ENCODE results near the gene RFC1.

DNA sequence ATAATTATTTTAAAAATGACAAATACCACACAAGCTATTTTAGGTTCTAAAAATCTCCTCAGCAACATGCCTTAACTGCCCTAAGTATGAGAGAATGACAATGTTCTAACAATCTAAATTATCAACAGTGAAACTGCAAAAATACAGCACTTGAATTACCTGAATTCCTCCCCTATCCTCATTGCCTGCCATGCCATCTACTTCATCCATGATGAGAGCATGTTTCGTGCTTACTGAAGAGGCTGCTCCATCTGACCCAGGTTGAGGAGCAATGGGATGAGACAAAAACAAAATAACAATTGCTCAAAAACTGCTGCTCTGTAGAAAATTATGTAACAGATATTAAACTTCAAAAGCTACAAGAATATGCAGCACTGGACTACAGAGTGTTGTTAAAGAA lies 63.3 kb downstream of the RFC1 start:
- TF ChIP-seq, protein P1, sequence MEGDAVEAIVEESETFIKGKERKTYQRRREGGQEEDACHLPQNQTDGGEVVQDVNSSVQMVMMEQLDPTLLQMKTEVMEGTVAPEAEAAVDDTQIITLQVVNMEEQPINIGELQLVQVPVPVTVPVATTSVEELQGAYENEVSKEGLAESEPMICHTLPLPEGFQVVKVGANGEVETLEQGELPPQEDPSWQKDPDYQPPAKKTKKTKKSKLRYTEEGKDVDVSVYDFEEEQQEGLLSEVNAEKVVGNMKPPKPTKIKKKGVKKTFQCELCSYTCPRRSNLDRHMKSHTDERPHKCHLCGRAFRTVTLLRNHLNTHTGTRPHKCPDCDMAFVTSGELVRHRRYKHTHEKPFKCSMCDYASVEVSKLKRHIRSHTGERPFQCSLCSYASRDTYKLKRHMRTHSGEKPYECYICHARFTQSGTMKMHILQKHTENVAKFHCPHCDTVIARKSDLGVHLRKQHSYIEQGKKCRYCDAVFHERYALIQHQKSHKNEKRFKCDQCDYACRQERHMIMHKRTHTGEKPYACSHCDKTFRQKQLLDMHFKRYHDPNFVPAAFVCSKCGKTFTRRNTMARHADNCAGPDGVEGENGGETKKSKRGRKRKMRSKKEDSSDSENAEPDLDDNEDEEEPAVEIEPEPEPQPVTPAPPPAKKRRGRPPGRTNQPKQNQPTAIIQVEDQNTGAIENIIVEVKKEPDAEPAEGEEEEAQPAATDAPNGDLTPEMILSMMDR (IDR thresholded peaks at IDR 0.05 in 8 of 11, conservative IDR thresholded peaks at IDR 0.05 in 3 of 11) = no peak
- no peak for TF ChIP-seq POLR2AphosphoS5 (IDR thresholded peaks at IDR 0.05)

All from spleen (tissue), 7 donors.